HG03196 (cell line): ENCODE results near the gene C12orf75.
"Not testable (repeated sequence)": the region's sequence is repeated elsewhere in the genome, so short reads cannot be mapped to it uniquely, and the experiment has no call there.

Experiments
- ATAC-seq: cut with Tn5 transposase; IDR thresholded peaks from one replicate; pipeline ENCODE4 v1.9.1; 2021; ENCODE audit not compliant: unreplicated experiment

The C12orf75 gene

DNA sequence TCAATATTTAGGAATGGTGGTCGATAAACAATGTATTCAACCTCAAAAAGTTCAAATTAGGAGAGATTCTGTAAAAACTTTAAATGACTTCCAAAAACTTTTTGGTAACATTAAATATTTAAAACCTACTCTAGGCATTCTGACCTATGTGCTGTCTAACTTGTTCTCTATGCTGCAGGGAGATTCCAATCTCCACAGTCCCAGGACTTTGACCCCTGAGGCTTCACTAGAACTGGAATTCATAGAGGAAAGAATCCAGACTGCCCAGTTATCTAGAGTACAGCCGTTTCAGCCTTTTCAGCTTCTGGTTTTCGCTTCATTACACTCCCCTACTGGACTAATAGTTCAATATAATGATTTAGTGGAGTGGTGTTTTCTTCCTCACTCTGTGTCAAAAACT is 21.1 kb upstream of the C12orf75 start:
- ATAC-seq, result not testable (repeated sequence)

DNA sequence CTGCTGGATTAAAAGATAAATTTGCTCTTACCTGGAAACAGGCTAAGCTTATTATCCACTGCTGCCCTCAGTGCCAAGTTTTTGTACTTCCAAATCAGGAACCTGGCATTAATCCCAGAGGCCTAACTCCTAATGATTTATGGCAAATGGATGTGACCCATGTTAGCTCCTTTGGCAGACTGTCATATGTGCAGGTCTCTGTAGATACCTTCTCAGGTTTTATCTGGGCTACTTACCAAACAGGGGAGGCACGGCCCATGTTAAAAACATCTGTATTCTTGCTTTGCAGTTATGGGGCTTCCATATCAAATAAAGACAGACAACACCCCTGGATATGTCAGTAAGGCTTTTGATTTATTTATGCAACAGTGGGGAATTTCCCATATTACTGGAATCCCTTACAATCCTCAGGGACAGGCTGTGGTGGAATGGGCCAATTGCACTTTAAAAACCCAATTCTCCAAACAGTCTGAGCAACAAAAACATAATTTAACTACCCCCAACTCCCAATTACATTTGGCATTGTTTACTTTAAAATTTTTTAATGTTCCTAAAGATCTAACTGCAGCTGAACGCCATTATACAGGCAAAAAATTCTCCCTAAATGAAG is 19.9 kb upstream of the C12orf75 start:
- ATAC-seq, result not testable (repeated sequence)

- not testable (repeated sequence) for ATAC-seq
These were observed 18.6 kb upstream of the C12orf75 start for GRCh38 chr12:105311936-105312335.

GRCh38 chr12:105313755-105314154 is 16.7 kb upstream of the C12orf75 start:
- ATAC-seq, result not testable (repeated sequence)

GRCh38 chr12:105315130-105315529 is 15.4 kb upstream of the C12orf75 start:
- no peak for ATAC-seq

DNA sequence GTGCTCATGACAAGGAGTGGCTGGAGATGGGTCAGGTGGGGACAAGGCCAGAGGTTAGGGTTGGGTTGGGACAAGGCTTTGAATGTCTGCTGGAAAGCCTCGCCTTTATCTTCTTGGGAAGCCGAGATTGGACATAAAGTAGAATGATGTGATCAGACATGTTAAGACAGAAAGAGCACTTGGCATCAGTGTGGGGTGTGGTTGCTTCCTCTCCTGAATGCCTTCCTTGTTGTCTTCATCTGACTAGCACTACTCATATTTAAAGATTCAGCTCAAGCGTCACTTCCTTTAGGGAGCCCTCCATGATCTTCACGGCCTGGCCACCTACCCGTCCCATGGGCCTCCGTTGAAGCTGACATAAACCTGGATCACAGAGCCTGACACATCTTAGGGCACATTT is 14.8 kb upstream of the C12orf75 start:
- no peak for ATAC-seq

DNA sequence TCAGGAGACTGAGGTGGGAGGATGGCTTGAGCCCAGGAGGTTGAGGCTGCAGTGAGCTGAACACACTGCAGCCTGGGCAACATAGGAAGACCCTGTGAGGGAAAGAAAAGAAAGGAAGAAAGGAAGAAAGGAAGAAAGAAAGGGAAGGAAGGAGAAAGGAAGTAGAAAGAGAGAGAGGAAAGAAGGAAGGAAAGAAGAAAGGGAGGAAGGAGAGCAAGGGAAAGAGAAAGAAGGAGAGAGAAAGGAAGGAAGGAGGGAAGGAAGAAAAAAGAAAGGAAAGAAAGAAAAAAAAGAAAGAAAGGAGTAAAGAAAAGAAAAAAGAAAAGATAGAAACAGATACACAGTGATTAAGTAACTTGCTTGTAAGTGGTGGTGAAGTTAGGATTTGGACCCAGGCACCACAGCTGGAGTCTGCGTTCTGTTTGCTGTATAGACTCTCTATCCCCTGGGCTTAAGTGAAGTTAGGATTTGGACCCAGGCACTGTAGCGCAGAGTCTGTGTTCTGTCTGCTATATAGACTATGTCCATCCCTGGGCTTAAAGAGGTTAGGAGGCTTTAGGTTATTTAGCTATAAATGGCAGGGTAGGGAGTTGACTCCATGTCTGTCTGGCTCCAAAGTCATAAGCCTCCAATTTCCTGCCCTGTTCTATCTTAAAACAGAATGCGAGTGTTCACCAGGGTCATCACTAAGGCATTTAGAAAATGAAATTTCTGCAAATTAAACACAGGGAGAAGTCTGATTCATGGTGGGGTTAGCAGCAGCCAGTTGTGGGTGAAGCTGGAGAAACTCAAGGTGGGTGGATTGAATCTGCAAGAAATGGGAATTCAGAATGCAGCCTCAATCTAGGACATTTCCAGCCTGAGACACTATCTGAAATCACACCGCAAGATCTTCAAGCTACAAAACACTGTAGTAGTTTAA is 13.3 kb upstream of the C12orf75 start:
- ATAC-seq, result no peak

DNA sequence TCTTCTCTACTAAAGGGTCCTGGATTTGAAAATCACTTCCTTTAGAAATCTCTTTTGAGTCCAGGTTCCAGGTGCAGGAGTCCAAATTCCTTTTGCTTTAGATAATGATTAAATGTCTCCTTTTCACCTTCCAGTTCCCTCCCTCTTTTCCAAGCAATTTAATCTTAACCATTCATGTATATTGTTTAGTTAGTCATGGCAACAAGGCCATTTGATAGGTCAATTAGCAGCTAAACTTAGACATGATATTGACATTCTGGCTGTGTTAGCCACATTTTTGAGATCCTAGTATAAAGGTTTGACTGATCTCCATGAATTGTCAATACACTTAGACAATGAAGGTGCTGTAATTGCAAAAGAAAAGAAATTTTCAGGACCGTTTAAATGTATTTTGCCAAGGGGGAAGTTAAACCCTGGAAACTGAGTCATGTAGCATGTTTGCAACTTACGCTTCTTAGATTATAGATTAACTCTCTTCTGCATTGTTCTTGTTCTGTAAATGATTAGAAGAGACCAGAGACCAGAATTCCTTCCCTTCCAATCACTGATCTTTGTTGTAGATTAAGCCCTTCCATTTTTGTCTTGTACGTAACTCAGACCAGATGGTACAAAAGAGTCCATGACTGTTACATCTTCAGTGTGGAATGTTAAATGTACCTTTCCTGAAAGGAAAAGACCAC is 12.4 kb upstream of the C12orf75 start:
- ATAC-seq, result no peak

GRCh38 chr12:105318651-105319483 is 11.6 kb upstream of the C12orf75 start:
- no peak for ATAC-seq

DNA sequence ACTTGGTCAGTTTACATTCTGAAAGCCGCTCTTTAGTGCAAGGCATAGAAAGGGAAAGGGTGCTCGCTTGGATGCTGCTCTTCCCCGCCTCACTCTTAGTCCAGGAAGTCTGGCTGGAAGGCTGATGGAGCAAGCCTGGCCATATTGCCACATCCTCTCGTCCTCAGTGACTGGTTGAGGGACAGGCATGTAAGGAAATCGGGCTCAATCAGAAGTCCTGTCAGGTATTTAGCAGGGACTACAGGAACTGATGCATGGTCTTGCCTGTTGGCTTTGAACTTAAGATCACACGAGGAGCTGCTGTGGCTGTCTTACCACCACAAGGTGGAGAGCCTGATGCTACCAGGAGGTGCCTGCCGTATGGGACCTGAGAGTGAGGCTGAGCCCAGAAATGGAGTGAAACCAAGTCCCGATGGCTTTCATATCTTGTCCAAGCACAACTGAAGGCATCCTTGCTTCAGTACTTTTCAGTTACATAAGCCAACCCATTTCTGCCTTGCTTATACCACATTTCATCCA is 10.7 kb upstream of the C12orf75 start:
- ATAC-seq, result no peak

DNA sequence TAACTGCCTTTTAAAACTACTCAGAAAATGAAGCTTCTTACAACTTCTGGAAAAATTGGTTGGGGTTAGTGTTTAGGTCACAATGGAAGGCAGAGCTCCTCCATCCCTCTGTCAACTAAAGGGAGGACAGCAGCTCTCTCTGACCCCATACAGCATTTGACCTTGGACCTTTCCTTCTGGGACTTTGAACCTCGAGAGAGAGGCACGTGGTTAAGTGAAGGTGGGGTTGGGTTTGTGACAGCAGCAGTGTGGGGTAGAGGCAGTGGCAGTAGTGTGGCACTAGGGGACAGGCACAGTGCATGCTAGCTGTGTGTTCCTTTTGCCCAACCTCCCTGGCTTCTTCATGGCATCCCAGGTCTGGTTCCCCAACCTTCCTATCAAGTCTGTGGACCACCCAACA is 9.4 kb upstream of the C12orf75 start:
- no peak for ATAC-seq

- no peak for ATAC-seq
These were observed 8.4 kb upstream of the C12orf75 start for GRCh38 chr12:105322070-105322469.

DNA sequence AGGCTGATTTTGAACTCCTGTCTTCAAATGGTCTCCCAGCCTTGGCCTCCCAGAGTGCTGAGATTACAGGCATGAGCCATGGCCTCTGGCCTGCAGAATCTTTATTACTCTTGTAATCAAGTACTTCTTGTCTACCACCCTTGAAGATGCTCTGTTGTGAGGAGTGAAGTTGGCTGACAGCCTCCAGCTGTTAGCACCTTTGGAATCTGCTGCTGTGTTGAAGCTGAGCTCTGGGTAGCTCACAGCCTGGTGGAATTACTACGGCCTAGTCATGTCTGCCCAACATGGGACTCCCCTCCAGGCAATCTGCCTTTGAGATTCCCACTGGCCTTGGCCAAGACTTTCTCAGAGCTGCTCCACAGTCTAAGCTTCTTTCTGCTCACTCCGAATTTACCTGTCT is 5.8 kb upstream of the C12orf75 start:
- ATAC-seq, result no peak

DNA sequence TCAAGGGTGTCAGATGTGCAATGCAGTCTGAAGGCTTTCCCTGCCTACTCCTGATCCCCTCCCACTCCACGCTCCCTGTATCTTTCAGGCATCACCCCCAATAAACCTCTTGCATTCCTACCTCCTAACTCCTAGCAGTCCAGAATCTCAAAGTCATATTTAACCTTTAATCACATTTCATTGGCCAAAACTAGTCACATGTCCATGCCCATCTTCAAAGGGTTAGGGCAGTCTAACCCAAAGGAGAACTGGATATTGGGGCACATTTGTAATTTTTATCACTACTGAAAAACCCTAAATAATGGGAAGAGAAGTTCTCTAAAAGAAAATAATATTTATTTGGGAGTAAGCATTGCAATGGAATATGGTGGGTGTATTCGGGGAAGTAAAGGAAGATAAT is 5.4 kb upstream of the C12orf75 start:
- ATAC-seq, result no peak

DNA sequence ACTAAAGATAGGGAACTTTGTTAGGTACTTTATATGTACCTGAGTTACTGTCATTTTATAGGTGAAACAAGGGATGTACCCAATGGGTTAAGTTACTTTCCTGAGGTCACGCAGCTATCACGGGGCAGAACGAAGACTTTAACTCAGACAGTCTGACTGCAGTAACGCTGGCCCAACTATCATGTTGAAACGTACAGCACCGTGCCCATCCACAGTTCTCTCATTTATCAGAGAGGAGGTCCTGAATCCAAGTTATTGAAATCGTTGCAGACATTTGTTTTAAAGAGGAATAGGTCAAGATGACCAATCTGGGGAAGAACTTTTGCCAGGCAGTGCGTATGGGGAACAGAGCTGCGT is 587 bp upstream of the C12orf75 start:
- peak; percentile 3 for ATAC-seq

GRCh38 chr12:105330931-105331804 is 677 bp downstream of the C12orf75 start:
- ATAC-seq, result no peak

- ATAC-seq, result no peak
These were observed 1.3 kb downstream of the C12orf75 start for GRCh38 chr12:105331805-105332251.

DNA sequence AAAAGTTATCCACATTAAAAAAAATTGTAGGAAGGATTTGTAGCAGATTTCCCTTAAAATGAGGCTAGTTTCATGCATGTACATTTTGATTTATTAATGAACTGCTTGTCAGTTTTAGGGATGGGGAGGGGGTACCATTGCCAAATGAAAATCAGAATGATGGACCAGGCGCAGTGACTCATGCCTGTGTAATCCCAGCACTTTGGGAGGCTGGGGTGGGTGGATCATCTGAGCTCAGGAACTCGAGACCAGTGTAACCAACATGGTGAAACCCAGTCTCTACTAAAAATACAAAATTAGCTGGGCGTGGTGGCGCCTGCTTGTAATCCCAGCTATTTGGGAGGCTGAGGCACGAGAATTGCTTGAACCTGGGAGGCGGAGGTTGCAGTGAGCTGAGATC is 1.8 kb downstream of the C12orf75 start:
- ATAC-seq, result not testable (repeated sequence)

DNA sequence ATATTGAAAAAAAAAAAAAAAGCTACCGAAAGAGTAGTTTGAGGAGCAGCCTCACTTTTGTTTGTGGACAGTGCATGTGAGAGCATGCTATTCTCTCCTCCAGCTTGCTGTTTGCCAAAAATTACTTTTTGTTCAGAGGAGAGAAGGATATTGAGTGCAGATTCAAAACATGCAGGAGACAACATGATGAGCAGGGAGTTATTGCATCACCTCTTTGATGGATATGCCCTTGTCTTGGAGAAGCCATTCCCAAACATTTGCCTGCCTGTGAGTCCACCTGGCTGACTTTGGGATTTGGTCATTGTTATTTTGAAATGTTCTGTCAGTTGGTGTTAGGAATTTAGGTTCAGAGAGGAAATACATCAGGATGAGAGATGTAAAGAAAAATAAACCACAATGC is 2.4 kb downstream of the C12orf75 start:
- no peak for ATAC-seq

- ATAC-seq, result no peak
These were observed 3.5 kb downstream of the C12orf75 start for GRCh38 chr12:105334001-105334400.
